Prostate gland (tissue), 2 donors: Measurements from ENCODE around the gene PIWIL1.

Experiments
- POLR2A ChIP-seq: fragments of 450-650 bp; IDR thresholded peaks from one replicate; pipeline ENCODE4 v1.6.1; 2016; ENCODE audit warnings: antibody characterized with exemption, mild to moderate bottlenecking
- POLR2AphosphoS5 ChIP-seq: sonication (generic); formaldehyde crosslinking; IDR thresholded peaks from one replicate; pipeline ENCODE4 v1.6.1; 2017; ENCODE audit warnings: antibody characterized with exemption
- TF ChIP-seq, protein P1 (sequence below), 4 experiments: fragments of 200-600 bp in 2 of 4; fragments of 450-650 bp in 2 of 4; sonication (generic) in 2 of 4; IDR thresholded peaks; 1 replicate in 3 of 4; 2 replicates in 1 of 4; pipeline ENCODE4 v1.5.1; 2016 to 2019; ENCODE audit warnings: antibody characterized with exemption in 4 of 4, mild to moderate bottlenecking in 2 of 4, moderate library complexity in 2 of 4

DNA sequence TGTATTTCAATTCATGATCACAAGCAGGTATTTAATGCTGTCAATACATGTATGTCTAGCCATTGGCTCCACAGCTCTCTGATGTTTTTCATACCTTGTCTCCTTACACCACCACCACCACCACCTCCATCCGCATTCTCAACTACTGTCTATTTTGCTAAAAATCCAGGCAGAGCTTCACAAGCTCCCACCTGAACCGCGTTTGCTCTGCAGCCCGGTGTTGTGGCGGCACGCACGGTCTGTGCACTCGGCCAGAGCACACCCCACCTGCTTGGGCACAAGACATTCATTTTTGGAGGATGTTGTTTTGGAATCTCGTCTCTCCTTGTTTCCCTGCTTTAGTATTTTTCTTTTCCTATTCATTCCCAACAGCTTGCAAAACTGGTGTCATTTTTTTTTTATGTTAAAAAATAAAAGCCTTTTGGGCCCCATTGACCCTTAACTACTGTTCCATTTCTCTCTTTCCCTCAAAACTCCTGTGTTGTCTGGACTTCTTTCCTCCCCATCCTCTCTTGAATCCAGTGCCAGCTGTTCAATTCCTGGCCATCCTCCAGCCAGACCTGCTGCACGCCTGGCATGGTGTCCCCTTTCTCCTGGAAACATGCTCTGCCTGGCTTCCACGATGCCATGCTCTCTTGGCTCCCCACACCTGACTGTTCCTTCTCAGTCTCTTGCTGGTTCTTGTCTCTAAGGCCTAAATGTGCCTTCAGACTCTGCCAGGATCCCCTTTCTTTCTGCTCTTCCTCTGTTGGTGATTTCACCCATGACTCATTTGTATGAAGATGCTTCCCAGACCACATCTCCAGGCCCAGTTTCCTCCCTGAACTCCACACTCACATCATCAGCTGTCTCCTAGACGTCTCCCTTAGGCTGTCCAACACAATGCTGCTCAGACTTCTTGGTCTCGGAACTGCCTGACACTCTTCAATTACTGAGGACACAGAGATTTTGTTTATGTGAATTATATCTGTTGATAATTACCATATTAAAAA, 37.9 kb downstream of the PIWIL1 start:
- TF ChIP-seq, protein P1, sequence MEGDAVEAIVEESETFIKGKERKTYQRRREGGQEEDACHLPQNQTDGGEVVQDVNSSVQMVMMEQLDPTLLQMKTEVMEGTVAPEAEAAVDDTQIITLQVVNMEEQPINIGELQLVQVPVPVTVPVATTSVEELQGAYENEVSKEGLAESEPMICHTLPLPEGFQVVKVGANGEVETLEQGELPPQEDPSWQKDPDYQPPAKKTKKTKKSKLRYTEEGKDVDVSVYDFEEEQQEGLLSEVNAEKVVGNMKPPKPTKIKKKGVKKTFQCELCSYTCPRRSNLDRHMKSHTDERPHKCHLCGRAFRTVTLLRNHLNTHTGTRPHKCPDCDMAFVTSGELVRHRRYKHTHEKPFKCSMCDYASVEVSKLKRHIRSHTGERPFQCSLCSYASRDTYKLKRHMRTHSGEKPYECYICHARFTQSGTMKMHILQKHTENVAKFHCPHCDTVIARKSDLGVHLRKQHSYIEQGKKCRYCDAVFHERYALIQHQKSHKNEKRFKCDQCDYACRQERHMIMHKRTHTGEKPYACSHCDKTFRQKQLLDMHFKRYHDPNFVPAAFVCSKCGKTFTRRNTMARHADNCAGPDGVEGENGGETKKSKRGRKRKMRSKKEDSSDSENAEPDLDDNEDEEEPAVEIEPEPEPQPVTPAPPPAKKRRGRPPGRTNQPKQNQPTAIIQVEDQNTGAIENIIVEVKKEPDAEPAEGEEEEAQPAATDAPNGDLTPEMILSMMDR (IDR thresholded peaks at IDR 0.05), result no peak
- no peak for TF ChIP-seq POLR2A
- TF ChIP-seq POLR2AphosphoS5, result no peak
